Measurements from ENCODE around the gene ANKK1.

GRCh38 chr11:113369411-113369810, 18.2 kb upstream of the ANKK1 start:
- no peak for TF ChIP-seq CTCF (IDR thresholded peaks at IDR 0.05 in 4 of 5, conservative IDR thresholded peaks at IDR 0.05 in 1 of 5)
- no peak for TF ChIP-seq POLR2A (IDR thresholded peaks at IDR 0.05)

All from gastrocnemius medialis (tissue), 4 donors.